ENCODE results near the gene PLCB1.

Gene PLCB1

GRCh38 chr20:8909596-8909995 lies 777.5 kb downstream of the PLCB1 start:
- DNase-seq: no peak

GRCh38 chr20:8912096-8912495 lies 780.0 kb downstream of the PLCB1 start:
- DNase-seq: no peak

- no peak for DNase-seq
These were observed 780.7 kb downstream of the PLCB1 start for GRCh38 chr20:8912731-8913130.

GRCh38 chr20:8913456-8913855 lies 781.4 kb downstream of the PLCB1 start:
- no peak for DNase-seq

GRCh38 chr20:8914421-8914820 lies 782.4 kb downstream of the PLCB1 start:
- DNase-seq: no peak

GRCh38 chr20:8917084-8917483 lies 785.0 kb downstream of the PLCB1 start:
- no peak for DNase-seq

DNA sequence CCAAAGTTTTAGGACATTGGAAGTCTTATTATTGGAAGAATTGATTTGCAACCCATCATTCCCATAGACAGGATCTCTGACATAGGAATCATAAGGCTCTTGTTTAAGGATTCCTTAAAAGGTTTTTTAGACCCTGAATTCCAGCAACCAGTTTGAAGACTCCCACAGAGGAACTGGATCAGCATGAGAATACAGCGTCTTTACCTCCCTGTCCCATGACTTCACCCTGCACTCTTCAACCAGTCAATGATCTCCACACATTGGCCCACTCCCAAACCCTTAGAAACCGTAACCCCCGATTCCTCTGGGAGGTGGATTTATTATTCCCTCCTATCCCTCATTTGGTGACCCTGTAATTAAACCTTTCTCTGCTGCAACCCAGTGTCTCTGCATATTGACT lies 786.1 kb downstream of the PLCB1 start:
- no peak for DNase-seq

- no peak for DNase-seq
These were observed 792.5 kb downstream of the PLCB1 start for GRCh38 chr20:8924539-8924938.

- DNase-seq: no peak
These were observed 798.7 kb downstream of the PLCB1 start for GRCh38 chr20:8930726-8931125.

DNA sequence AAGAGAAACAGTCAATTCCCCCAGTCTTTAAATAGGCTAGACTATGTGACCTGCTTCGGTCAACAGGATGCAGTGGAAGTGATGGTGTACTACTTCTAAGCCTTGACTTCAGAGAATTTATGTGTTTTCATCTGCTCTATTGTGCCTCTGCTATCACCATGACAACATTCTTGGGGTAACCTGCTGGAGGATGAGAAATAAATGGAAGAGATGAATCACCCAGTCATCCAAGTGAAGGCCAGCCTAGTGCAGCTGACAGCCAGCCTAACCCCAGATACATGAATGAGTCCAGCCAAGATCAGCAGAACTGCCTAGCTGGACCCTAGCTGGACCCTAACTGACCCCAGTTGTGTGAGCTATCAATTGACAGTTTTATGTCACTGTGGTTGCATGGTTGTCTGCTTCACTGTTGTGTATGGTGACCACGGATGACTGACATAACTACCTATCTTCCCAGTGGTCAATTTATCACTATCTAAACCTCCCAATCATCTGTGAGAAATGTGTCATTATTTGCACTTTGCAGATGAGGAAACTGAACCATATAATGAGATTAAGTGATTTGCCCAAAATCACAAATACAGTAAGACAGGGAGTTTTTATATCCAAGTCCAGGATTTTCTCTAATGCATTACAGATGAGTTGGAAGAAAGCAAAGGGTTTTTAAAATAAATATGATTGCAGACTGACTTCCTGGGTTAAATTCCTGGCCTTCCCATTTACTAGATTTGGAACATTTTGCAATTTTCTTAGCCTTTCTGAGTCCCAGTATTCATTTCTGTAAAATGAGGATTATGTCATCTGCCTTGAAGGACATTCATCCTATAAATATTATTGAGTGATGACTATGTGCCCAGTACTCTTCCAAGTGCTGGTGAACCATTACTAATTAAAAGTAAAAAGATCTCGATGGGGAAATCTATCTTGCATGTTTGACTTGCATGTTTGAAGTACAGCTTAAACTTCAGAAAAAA lies 800.4 kb downstream of the PLCB1 start:
- peak; percentile 62 for DNase-seq

- peak; percentile 20 for DNase-seq
These were observed 801.3 kb downstream of the PLCB1 start for GRCh38 chr20:8933381-8933807.

- DNase-seq: no peak
These were observed 802.3 kb downstream of the PLCB1 start for GRCh38 chr20:8934362-8934761.

All from fibroblast of skin of abdomen (primary cell).